NCI-H69 (cell line): ENCODE data around the gene OLIG1.

Experiments
- DNase-seq: peaks from one replicate; lab custom pipeline; 2025; lab: John Stamatoyannopoulos, UW

The OLIG1 gene

GRCh38 chr21:33031152-33031911, 38.6 kb upstream of the OLIG1 start:
- no peak for DNase-seq

- DNase-seq: no peak
Measured at GRCh38 chr21:33032434-33033047, 37.4 kb upstream of the OLIG1 start.

DNA sequence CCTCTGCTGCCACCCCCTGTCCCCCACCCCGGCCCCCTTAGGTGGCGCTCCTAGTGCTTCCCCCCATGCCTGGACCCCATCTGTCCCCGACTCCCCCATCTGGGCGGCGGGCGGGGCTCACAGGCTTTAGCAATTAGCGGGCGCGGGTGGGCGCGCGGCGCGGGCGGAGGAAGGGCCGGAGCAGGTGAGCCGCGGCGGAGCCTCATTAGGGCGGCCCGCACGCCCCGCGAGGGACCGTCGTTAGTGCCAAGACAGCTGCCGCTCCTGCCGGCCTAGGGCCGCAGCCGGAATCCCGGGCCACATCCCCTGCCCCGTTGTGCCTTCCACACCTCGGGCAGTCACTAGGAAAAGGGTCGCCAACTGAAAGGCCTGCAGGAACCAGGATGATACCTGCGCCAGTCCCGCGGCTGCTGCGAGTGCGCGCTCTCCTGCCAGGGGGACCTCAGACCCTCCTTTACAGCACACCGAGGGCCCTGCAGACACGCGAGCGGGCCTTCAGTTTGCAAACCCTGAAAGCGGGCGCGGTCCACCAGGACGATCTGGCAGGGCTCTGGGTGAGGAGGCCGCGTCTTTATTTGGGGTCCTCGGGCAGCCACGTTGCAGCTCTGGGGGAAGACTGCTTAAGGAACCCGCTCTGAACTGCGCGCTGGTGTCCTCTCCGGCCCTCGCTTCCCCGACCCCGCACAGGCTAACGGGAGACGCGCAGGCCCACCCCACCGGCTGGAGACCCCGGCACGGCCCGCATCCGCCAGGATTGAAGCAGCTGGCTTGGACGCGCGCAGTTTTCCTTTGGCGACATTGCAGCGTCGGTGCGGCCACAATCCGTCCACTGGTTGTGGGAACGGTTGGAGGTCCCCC, 36.6 kb upstream of the OLIG1 start:
- DNase-seq: no peak

GRCh38 chr21:33033961-33034413, 36.0 kb upstream of the OLIG1 start:
- DNase-seq: no peak

- DNase-seq: no peak
Measured at GRCh38 chr21:33035147-33035546, 34.8 kb upstream of the OLIG1 start.

DNA sequence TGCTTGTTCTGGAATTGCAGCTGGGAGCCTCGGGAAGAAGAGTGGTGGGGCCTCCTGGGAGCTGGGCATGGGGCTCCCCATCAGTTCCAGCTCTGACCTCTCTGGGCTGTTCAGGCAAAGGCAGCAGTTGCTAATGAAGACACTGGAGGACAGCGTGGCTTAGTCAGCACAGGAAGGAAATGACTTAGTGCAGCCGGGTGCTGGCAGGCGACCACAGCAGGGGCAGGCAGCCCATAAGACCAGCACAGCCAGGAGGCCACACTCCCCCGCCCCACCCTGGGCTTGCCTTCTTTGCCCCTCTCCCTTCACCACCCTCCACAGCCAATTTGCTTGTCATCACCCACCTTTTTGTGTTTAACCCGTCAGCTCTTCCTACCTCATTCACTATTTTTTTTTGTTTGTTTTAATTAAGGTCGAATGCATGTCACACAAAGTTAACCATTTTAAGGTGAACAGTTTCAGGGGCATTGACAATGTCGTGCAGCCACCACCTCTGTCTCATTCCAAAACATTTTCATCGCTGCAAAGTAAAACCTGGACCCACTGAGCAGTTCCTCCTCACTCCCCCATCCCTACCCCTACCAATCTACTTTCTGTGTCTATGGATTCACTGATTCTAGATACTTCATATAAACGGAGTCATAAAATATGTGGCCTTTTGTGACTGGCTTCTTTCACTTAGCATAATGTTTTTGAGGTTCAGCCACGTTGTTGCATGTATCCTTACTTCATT, 33.3 kb upstream of the OLIG1 start:
- DNase-seq: no peak

DNA sequence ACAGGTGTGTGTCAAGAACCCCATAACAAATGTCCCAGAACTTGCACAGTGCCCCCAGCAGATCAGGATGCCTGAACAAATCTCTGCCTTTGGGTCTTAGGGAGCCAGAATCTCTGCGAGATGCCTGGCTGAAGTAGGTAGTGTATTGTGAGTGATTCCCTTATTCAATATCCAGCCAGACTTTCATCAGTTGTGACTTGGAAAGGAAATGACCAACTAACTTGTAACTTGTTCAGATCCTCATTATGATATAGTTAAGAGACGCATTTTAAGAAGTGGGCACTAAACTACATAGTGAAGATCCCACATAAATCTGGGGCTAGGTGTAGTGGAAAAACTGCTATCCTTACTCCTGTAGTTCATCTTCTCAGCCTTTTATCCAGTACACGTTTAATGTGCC, 32.4 kb upstream of the OLIG1 start:
- DNase-seq: no peak

GRCh38 chr21:33039536-33039935, 30.4 kb upstream of the OLIG1 start:
- no peak for DNase-seq

DNA sequence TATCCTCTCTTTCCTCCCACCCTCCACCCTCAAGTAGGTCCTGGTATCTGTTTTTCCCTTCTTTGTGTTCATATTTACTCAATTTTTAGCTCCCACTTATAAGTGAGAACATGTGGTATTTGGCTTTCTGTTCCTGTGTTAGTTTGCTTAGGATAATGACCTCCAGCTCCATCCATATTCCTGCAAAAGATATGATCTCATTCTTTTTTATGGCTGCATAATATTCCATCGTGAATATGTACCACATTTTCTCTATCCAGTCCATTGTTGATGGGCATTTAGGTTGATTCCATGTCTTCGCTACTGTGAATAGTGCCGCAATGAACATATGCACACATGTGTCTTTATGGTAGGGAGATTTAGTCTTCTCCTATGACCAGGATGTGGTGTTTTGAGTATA, 29.7 kb upstream of the OLIG1 start:
- DNase-seq: no peak

DNA sequence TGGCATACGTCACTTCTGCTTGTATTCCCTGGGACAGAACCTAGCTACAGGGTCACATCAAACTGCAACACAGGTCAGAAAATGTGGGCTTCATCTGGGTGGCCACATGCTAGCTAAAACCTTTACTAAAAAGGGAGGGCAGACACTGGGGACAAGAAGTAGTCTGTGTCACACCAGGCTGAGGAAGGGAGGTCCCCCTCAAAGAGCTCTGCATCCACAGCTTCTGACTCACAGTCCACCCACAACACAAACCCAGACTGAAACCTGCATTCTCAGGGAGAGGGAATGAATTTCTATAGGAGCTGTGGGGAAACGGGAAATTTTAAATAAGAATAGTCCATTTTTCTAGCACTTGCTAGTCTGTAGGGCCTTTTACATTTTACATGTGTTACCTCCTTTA, 28.0 kb upstream of the OLIG1 start:
- DNase-seq: no peak

- no peak for DNase-seq
Measured at GRCh38 chr21:33042812-33043211, 27.1 kb upstream of the OLIG1 start.

- no peak for DNase-seq
Measured at GRCh38 chr21:33046455-33046854, 23.5 kb upstream of the OLIG1 start.

- no peak for DNase-seq
Measured at GRCh38 chr21:33047231-33047630, 22.7 kb upstream of the OLIG1 start.

GRCh38 chr21:33051925-33052324, 18.0 kb upstream of the OLIG1 start:
- no peak for DNase-seq

DNA sequence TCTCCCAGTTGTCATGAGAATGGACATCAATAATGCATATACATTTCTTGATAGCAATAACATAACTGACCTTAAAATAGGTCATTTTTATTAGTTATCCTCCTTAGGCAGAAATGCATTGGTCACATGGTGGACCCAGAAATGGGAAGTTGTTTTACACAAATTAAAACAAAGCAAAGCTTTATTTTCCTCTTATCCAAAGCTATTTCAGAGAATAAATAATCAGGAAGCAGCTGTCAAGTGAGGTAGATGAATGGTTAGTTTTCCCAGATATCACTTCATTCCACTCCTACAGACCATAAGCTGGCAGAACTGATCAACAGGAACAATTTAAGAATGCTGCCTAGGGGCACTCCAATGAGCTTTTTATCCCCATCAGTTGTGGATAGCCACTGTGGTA, 16.0 kb upstream of the OLIG1 start:
- DNase-seq: no peak

GRCh38 chr21:33055991-33056390, 13.9 kb upstream of the OLIG1 start:
- DNase-seq: no peak

DNA sequence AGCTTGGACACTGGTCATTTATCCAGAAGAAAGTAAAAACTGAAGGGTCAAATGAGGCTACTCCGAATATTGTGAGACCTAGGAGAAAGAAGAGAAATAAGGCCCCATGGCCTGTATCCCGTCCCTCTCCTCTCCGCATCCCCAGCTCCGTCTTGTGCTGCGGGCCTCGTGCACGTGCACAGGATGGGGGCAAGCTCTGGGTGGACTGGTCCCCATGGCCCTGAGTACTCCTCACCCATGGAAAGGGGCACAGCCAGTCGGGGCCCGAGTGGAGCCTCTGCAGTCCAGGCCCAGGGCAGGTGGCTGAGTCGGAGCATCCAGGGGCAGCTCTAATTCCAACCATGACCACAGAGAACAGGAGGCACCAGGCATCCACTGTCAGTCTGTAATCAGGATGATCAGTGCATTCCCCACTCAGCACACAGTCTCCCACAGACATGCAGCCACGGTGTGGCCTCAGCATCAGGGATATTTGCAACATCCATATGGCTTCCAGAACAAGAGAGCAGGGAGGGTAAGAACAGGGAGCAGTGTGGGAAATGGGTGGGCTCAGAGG, 12.5 kb upstream of the OLIG1 start:
- no peak for DNase-seq

DNA sequence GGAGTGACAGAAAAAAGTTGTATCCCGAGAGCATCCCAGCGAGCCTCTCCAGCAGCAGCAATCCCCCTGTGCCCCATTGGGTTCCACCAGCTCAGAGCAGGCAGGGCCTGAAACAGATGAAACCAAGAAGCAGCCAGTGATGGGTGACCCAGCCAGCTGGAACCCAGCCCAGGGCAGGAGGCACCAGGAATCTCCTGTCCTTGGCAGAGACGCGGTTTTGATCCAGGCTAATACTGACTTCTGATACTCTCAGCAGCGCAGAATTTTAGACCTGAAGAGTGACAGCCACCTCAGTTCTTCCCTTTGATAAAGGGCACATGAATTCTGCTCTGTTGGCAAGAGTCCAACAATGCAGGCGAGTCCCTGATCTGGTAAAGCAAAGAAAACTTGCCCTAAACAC, 11.4 kb upstream of the OLIG1 start:
- DNase-seq: no peak

- DNase-seq: no peak
Measured at GRCh38 chr21:33058957-33059356, 11.0 kb upstream of the OLIG1 start.

DNA sequence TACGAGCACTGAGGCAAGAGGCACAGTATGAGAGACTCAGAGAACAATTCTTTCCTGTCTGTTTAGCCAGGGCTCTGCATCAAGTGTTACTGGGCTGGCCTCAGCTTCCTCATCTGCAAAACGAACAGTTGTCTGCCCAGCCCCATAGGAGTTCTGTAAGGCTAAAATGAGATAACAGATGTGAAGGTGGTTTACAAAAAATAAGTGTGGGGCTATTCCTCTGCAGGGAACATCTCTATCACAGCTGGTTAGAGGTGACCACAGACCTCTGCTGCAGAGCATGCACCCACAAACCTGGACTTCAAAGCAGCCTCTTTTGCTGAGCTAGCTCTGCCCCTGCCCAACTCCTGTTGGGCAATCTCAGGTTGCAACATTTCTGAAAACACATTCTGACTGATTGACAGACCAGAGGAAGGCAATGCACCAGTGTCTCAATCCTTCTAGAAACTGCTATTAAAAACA, 10.5 kb upstream of the OLIG1 start:
- DNase-seq: no peak

DNA sequence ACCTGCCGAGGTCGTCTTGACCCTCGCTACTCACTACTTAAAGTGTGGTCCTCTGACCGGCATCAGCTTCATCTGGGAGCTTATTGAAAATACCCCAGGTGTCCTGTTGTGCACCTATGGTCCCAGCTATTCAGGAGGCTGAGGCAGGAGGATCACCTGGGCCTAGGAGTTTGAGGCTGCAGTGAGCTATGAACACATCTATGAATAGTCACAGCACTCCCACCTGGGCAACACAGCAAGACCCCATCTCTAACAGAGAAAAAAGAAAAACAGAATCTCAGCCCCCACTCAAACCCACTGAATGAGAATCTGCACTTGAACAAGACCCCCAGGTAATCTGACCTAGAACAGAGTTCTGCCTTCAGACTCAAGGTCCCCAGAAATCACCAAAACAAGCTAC, 8.7 kb upstream of the OLIG1 start:
- no peak for DNase-seq

DNA sequence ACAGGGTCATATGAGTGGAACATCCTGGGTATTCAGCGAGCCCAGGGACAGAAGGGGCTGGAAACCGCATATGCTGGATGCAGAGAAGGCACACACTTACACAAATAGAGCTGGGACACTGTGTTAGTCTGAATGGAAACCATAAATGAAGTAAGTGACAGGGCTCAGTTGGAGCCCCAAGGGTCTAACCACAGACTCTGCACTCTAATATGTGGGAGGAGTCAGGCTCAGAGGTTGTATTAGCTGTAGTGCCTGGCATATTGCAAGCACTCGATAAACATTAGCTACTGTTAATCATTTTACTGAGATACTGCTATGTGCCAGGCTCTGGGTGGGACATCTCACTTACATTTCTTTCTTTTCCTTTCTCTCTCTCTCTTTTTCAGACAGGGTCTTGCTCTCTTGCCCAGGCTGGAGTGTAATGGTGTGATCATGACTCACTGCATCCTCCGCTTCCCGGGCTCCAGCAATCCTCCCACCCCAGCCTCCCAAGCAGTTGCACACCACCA, 6.5 kb upstream of the OLIG1 start:
- no peak for DNase-seq
